GM12874 (cell line): ENCODE measurements around the gene OTUB2.

Source experiments
- TF ChIP-seq, protein P1 (sequence below): IDR thresholded peaks from 2 replicates; pipeline ENCODE4 v1.5.1; 2011; ENCODE audit warnings: low read depth, mild to moderate bottlenecking, control low read depth, low read length, moderate library complexity; ENCODE audit not compliant: insufficient read depth

The OTUB2 gene

GRCh38 chr14:94004015-94004414 is 22.1 kb upstream of the OTUB2 start:
- TF ChIP-seq, protein P1, sequence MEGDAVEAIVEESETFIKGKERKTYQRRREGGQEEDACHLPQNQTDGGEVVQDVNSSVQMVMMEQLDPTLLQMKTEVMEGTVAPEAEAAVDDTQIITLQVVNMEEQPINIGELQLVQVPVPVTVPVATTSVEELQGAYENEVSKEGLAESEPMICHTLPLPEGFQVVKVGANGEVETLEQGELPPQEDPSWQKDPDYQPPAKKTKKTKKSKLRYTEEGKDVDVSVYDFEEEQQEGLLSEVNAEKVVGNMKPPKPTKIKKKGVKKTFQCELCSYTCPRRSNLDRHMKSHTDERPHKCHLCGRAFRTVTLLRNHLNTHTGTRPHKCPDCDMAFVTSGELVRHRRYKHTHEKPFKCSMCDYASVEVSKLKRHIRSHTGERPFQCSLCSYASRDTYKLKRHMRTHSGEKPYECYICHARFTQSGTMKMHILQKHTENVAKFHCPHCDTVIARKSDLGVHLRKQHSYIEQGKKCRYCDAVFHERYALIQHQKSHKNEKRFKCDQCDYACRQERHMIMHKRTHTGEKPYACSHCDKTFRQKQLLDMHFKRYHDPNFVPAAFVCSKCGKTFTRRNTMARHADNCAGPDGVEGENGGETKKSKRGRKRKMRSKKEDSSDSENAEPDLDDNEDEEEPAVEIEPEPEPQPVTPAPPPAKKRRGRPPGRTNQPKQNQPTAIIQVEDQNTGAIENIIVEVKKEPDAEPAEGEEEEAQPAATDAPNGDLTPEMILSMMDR, result no peak

- TF ChIP-seq, protein P1, result peak; percentile 68
Measured at GRCh38 chr14:94005324-94006073, 20.6 kb upstream of the OTUB2 start.

DNA sequence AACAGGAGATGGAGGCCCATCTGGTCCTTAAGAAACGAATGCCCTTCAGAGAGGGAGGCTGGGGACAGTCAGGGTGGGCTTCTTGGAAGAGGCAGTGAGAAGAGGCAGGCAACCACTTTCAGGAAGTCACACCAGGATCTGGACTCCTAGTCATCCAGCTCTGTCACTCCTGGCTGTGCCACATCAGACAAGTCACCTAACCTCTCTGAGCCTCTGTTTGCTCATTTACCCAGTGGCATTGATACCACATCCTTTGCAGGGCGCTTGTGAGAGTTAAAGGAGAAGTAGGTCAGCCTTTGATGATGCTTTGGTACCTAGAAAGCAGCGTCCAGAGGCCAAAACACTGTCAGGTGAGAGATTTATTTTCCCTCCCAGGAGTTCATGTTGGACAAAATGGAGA is 17.9 kb upstream of the OTUB2 start:
- TF ChIP-seq, protein P1, result no peak

DNA sequence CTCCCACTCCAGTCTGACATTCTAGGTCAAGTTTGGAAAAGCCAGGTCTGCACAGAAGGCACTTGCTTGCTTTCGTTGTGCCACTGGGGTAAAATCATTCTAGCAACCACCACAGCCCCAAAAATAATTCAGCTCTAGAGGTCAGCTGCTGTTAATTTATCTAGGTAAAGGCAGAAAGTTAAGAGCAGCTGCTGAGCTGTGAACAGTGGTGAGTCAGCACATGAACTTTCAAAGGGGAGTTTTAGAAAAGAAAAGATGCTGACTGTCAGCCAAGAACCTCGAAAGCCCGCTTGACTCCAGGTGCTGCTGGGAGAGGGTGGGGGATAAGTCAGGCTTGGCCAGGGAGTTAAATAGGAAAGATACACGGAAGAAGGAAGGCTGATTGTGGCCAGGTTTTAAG is 16.4 kb upstream of the OTUB2 start:
- TF ChIP-seq, protein P1, result no peak

GRCh38 chr14:94010625-94011024 is 15.5 kb upstream of the OTUB2 start:
- TF ChIP-seq, protein P1, result no peak

DNA sequence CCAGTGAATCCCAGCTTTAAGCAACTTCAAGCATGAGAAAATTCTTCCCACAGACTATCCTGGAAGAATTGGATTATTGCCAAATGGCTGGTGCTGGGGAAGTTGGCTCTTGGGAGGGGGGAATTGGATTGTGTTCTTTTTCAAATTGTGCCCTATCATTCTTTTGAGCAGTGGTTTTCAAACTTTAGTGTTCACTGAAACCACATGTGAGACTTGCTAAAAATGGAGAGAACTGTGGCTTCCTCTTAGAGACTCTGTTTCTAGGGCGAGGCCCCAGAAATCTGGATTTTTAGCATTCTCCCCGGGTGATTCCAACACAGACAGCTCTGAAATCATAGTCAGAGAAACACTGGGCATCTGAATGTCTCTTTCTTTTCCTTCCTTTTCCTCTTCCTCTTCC is 14.3 kb upstream of the OTUB2 start:
- TF ChIP-seq, protein P1, result no peak

DNA sequence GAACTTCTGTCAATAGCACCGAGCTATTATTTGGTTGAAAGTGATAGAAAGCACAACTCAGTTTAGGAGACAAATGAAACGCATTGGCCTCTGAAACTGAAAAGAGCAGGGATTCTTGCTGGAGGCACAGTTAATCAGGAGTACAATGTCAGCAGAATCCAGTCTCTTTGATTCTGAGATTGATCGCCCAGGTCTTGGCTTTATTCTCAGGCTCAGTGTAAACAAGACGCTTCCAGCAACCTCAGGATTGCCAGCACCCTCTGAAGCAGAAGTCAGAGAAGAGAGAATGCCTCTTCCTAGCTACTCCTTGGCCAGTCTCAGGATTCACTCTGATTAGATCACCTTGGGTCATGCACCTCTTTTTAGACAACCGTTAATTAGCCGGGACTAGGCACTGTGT is 11.8 kb upstream of the OTUB2 start:
- TF ChIP-seq, protein P1, result no peak
